PC-9 (cell line): ENCODE data around the gene PIBF1.

Experiments
- CTCF ChIP-seq: fragments of 200-600 bp; sonication (generic); conservative IDR thresholded peaks from 2 replicates; pipeline ENCODE4 v1.6.1; 2017; ENCODE audit warnings: mixed run types, antibody characterized with exemption, mild to moderate bottlenecking, moderate library complexity
- EZH2 ChIP-seq: fragments of 200-600 bp; sonication (generic); IDR thresholded peaks from 2 replicates; pipeline ENCODE4 v1.8.0; 2017; ENCODE audit warnings: antibody characterized with exemption, low read depth

GRCh38 chr13:73055813-73056564 is 274.1 kb downstream of the PIBF1 start:
- TF ChIP-seq CTCF (no peak), EZH2 (no peak)
